H9 (cell line): ENCODE measurements around the gene KRT27. TPM values are rescaled to one million over a fixed set of nuclear protein-coding genes. Genes with fewer than 3 reads are reported as not detected.

Source experiments
- DNase-seq: peaks from one replicate; pipeline ENCODE4 v3.0.0-alpha.2; 2017
- H2AFZ ChIP-seq: one replicate; pipeline ENCODE4 v1.6.1; 2013; ENCODE audit warnings: mild to moderate bottlenecking, low read length, control low read depth, moderate library complexity
- H2AK5ac ChIP-seq: 2 replicates; pipeline ENCODE4 v1.6.1; 2013; ENCODE audit warnings: low read length, control low read depth, mixed read lengths; ENCODE audit not compliant: insufficient read length
- H2BK120ac ChIP-seq: one replicate; pipeline ENCODE4 v1.6.1; 2013; ENCODE audit warnings: low read depth, mild to moderate bottlenecking, low read length, control low read depth, inconsistent platforms; ENCODE audit not compliant: poor library complexity, severe bottlenecking
- H2BK12ac ChIP-seq: 2 replicates; pipeline ENCODE4 v1.6.1; 2013; ENCODE audit warnings: low read length, control low read depth, mixed read lengths, low read depth; ENCODE audit not compliant: insufficient read length
- H2BK15ac ChIP-seq: 2 replicates; pipeline ENCODE4 v1.6.1; 2013; ENCODE audit warnings: low read depth, low read length, control low read depth
- H2BK20ac ChIP-seq: one replicate; pipeline ENCODE4 v1.6.1; 2013; ENCODE audit warnings: low read depth, mild to moderate bottlenecking, low read length, control low read depth, inconsistent platforms; ENCODE audit not compliant: poor library complexity, severe bottlenecking
- H2BK5ac ChIP-seq: 2 replicates; pipeline ENCODE4 v1.6.1; 2013; ENCODE audit warnings: low read length, control low read depth, mixed read lengths; ENCODE audit not compliant: insufficient read length
- H3K14ac ChIP-seq: 2 replicates; pipeline ENCODE4 v1.6.1; 2013; ENCODE audit warnings: low read length, control low read depth; ENCODE audit not compliant: insufficient read depth
- H3K18ac ChIP-seq: 2 replicates; pipeline ENCODE4 v1.6.1; 2013; ENCODE audit warnings: low read depth, mild to moderate bottlenecking, mixed read lengths, low read length, control low read depth; ENCODE audit not compliant: insufficient read length
- H3K23ac ChIP-seq: 2 replicates; pipeline ENCODE4 v1.6.1; 2013; ENCODE audit warnings: low read length, control low read depth, mixed read lengths, low read depth; ENCODE audit not compliant: insufficient read length
- H3K23me2 ChIP-seq: 2 replicates; pipeline ENCODE4 v1.6.1; 2013; ENCODE audit warnings: low read depth, mild to moderate bottlenecking, mixed read lengths, low read length, control low read depth; ENCODE audit not compliant: insufficient read length, poor library complexity, severe bottlenecking
- H3K27ac ChIP-seq: 2 replicates; pipeline ENCODE4 v1.5.1; 2013; ENCODE audit warnings: low read length, control low read depth, mixed read lengths, low read depth; ENCODE audit not compliant: insufficient read length
- H3K27me3 ChIP-seq: 2 replicates; pipeline ENCODE4 v1.6.1; 2013; ENCODE audit warnings: low read length, control low read depth, inconsistent platforms; ENCODE audit not compliant: insufficient read depth
- H3K4ac ChIP-seq: 2 replicates; pipeline ENCODE4 v1.6.1; 2013; ENCODE audit warnings: low read depth, mild to moderate bottlenecking, control low read depth, inconsistent platforms, low read length, moderate library complexity
- H3K4me1 ChIP-seq: 2 replicates; pipeline ENCODE4 v1.6.1; 2013; ENCODE audit warnings: low read length, control low read depth, inconsistent platforms; ENCODE audit not compliant: insufficient read depth
- H3K4me2 ChIP-seq: 2 replicates; pipeline ENCODE4 v1.6.1; 2013; ENCODE audit warnings: low read length, control low read depth, mixed read lengths; ENCODE audit not compliant: insufficient read length, insufficient read depth
- H3K56ac ChIP-seq: 2 replicates; pipeline ENCODE4 v1.6.1; 2013; ENCODE audit warnings: low read depth, mild to moderate bottlenecking, mixed read lengths, low read length, control low read depth; ENCODE audit not compliant: insufficient read length
- H3K79me1 ChIP-seq: 2 replicates; pipeline ENCODE4 v1.6.1; 2013; ENCODE audit warnings: low read depth, mild to moderate bottlenecking, moderate library complexity, low read length, control low read depth, inconsistent platforms; ENCODE audit not compliant: insufficient read depth, poor library complexity, severe bottlenecking
- H3K79me2 ChIP-seq: 2 replicates; pipeline ENCODE4 v1.6.1; 2013; ENCODE audit warnings: low read length, control low read depth, inconsistent platforms; ENCODE audit not compliant: insufficient read depth
- H3K9ac ChIP-seq: 2 replicates; pipeline ENCODE4 v1.6.1; 2013; ENCODE audit warnings: low read length, control low read depth, mixed read lengths; ENCODE audit not compliant: insufficient read length; ENCODE audit errors: extremely low read depth
- H3K9me3 ChIP-seq: one replicate; pipeline ENCODE4 v1.6.1; 2013; ENCODE audit warnings: low read depth, low read length, inconsistent platforms; ENCODE audit not compliant: control insufficient read depth
- H3T11ph ChIP-seq: one replicate; pipeline ENCODE4 v1.6.1; 2013; ENCODE audit warnings: mild to moderate bottlenecking, low read length, control low read depth, inconsistent platforms
- H4K20me1 ChIP-seq: one replicate; pipeline ENCODE4 v1.6.1; 2013; ENCODE audit not compliant: control insufficient read depth, insufficient read length, insufficient read depth
- H4K5ac ChIP-seq: 2 replicates; pipeline ENCODE4 v1.6.1; 2013; ENCODE audit warnings: low read depth, mild to moderate bottlenecking, mixed read lengths, low read length, control low read depth; ENCODE audit not compliant: insufficient read length
- H4K8ac ChIP-seq: replicated peaks from 2 replicates; pipeline ENCODE4 v1.6.1; 2013; ENCODE audit warnings: low read length, control low read depth, mixed read lengths, low read depth; ENCODE audit not compliant: insufficient read length
- H4K91ac ChIP-seq: 2 replicates; pipeline ENCODE4 v1.6.1; 2013; ENCODE audit warnings: low read depth, mild to moderate bottlenecking, moderate library complexity, mixed read lengths, low read length, control low read depth; ENCODE audit not compliant: insufficient read length
- H3K27ac Mint-ChIP-seq, 3 experiments: 2 replicates in 2 of 3; 3 replicates in 1 of 3; pipeline ENCODE4 v1.8.0; 2020 to 2021; ENCODE audit warnings: mixed read lengths in 3 of 3, mild to moderate bottlenecking in 1 of 3, moderate library complexity in 1 of 3
- H3K27me3 Mint-ChIP-seq: 2 replicates; pipeline ENCODE4 v1.8.0; 2021; ENCODE audit warnings: low read depth, mild to moderate bottlenecking, moderate library complexity, mixed read lengths
- H3K36me3 Mint-ChIP-seq, 3 experiments: 2 replicates in 2 of 3; 3 replicates in 1 of 3; pipeline ENCODE4 v1.8.0; 2020 to 2021; ENCODE audit warnings: low read depth in 3 of 3, mixed read lengths in 3 of 3; ENCODE audit not compliant: insufficient read depth in 1 of 3
- H3K4me1 Mint-ChIP-seq, 2 experiments: 2 replicates each; pipeline ENCODE4 v1.8.0; 2020; ENCODE audit warnings: mixed read lengths in 2 of 2
- H3K4me3 Mint-ChIP-seq, 2 experiments: 2 replicates in 1 of 2; 3 replicates in 1 of 2; pipeline ENCODE4 v1.8.0; 2020 to 2021; ENCODE audit warnings: mild to moderate bottlenecking in 2 of 2, mixed read lengths in 2 of 2, moderate library complexity in 1 of 2
- H3K9me3 Mint-ChIP-seq, 2 experiments: 2 replicates in 1 of 2; 3 replicates in 1 of 2; pipeline ENCODE4 v1.8.0; 2020; ENCODE audit warnings: mild to moderate bottlenecking in 2 of 2, mixed read lengths in 2 of 2, moderate library complexity in 1 of 2
- WGBS: extraction: QIAGEN DNeasy Blood & Tissue Kit; methylation state at CpG from one replicate; pipeline ENCODE4 v1.1.7; 2013; ENCODE audit warnings: missing lambda C conversion rate, low lambda C conversion rate, mixed read lengths; ENCODE audit not compliant: insufficient read length; ENCODE audit errors: extremely low coverage; 5-methylcytosine and 5-hydroxymethylcytosine counted together
- total RNA-seq: library from RNA; stranded (reverse); gene quantifications from 2 replicates; pipeline ENCODE4 v1.2.1, GENCODE V29; 2021
- TF ChIP-seq, protein P1 (sequence below): fragments of 200-600 bp; sonication (generic); conservative IDR thresholded peaks from 3 replicates; pipeline ENCODE4 v1.8.0; 2021; ENCODE audit warnings: antibody characterized with exemption, mild to moderate bottlenecking

KRT27 gene
- total RNA-seq, 1 experiment from 2014 or later = not detected

DNA sequence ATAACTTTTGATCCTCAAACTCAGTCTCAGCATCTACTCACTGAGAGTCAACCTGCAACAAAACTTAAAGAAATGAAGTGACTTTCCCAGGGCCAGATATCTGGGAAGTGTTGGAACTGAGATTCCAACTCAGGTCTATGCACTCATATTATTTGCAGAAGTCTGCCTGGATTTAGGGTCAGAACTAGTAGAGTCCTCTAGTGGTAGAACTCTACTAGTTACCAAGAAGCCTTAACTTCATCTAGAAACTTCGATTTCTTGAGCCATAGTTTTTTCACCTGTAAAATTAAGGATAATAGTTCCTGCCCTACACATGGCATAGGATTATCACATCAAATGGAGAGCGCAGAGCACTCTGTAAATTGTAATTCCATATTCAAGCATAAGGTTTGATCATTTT lies 55.4 kb downstream of the KRT27 start:
- H3K14ac ChIP-seq = no peak overlapping the region
- no peaks in the 10 kb centered on the region for H4K20me1 ChIP-seq
- no peaks in the 10 kb centered on the region for H3K9me3 ChIP-seq
- H3K79me2 ChIP-seq = no peaks in the 10 kb centered on the region
- H4K8ac ChIP-seq = no peak overlapping the region
- H2BK15ac ChIP-seq = no peak overlapping the region
- no peak overlapping the region for H2AFZ ChIP-seq
- H3K9ac ChIP-seq = no peak overlapping the region
- Mint-ChIP-seq H3K4me1 (no peaks in the 10 kb centered on the region), H3K27me3 (peaks cover 17% of the 10 kb centered on the region), H3K9me3 (no peaks in the 10 kb centered on the region), H3K27ac (no peak overlapping the region), H3K36me3 (no peaks in the 10 kb centered on the region), H3K4me3 (no peak overlapping the region)
- H4K5ac ChIP-seq = no peak overlapping the region
- H2BK12ac ChIP-seq = no peak overlapping the region
- H3K18ac ChIP-seq = no peak overlapping the region
- no CpG with 5 or more reads among the region's 2 CpGs for WGBS
- TF ChIP-seq, protein P1, sequence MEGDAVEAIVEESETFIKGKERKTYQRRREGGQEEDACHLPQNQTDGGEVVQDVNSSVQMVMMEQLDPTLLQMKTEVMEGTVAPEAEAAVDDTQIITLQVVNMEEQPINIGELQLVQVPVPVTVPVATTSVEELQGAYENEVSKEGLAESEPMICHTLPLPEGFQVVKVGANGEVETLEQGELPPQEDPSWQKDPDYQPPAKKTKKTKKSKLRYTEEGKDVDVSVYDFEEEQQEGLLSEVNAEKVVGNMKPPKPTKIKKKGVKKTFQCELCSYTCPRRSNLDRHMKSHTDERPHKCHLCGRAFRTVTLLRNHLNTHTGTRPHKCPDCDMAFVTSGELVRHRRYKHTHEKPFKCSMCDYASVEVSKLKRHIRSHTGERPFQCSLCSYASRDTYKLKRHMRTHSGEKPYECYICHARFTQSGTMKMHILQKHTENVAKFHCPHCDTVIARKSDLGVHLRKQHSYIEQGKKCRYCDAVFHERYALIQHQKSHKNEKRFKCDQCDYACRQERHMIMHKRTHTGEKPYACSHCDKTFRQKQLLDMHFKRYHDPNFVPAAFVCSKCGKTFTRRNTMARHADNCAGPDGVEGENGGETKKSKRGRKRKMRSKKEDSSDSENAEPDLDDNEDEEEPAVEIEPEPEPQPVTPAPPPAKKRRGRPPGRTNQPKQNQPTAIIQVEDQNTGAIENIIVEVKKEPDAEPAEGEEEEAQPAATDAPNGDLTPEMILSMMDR = peak; percentile 61
- no peaks in the 10 kb centered on the region for H3K27me3 ChIP-seq
- no peaks in the 10 kb centered on the region for H3K79me1 ChIP-seq
- H4K91ac ChIP-seq = no peak overlapping the region
- H2BK20ac ChIP-seq = no peak overlapping the region
- no peak overlapping the region for H3K27ac ChIP-seq
- no peak overlapping the region for H3T11ph ChIP-seq
- no peak overlapping the region for H3K23ac ChIP-seq
- no peak overlapping the region for H3K4me2 ChIP-seq
- no peaks in the 10 kb centered on the region for H3K4me1 ChIP-seq
- H2BK120ac ChIP-seq = no peak overlapping the region
- H2BK5ac ChIP-seq = no peak overlapping the region
- no peak overlapping the region for H2AK5ac ChIP-seq
- DNase-seq = no peak
- H3K4ac ChIP-seq = no peak overlapping the region
- H3K23me2 ChIP-seq = no peaks in the 10 kb centered on the region
- H3K56ac ChIP-seq = no peak overlapping the region

Other genes starting within 250 kb of the KRT27 start
- 0.31 TPM in 1 of 2 replicates, not detected in the other for gene CCR7, start 217.1 kb downstream of the KRT27 start, total RNA-seq
- 122 and 126 TPM in 2 replicates for gene SMARCE1, start 134.7 kb downstream of the KRT27 start, total RNA-seq
- gene KRT222, start 117.4 kb downstream of the KRT27 start, total RNA-seq = 0.13 and 0.18 TPM in 2 replicates
- not detected in 2 replicates for gene KRT24, start 78.8 kb downstream of the KRT27 start, total RNA-seq
- not detected in 2 replicates for gene KRT25, start 27.2 kb downstream of the KRT27 start, total RNA-seq
- gene KRT26, start 10.3 kb downstream of the KRT27 start, total RNA-seq = not detected in 2 replicates
- gene KRT28, start 17.4 kb upstream of the KRT27 start, total RNA-seq = not detected in 2 replicates
- gene KRT10, start 40.1 kb upstream of the KRT27 start, total RNA-seq = 24.0 and 28.4 TPM in 2 replicates
- gene KRT12, start 84.7 kb upstream of the KRT27 start, total RNA-seq = not detected in 2 replicates
- gene KRT20, start 102.7 kb upstream of the KRT27 start, total RNA-seq = not detected in 2 replicates
- gene KRT23, start 155.1 kb upstream of the KRT27 start, total RNA-seq = not detected in 2 replicates
- gene KRT39, start 184.4 kb upstream of the KRT27 start, total RNA-seq = not detected in 2 replicates
- not detected in 2 replicates for gene KRT40, start 201.8 kb upstream of the KRT27 start, total RNA-seq
- gene KRTAP3-3, start 211.6 kb upstream of the KRT27 start, total RNA-seq = not detected in 2 replicates
- gene KRTAP3-2, start 217.4 kb upstream of the KRT27 start, total RNA-seq = not detected in 2 replicates
- not detected in 2 replicates for gene KRTAP3-1, start 226.6 kb upstream of the KRT27 start, total RNA-seq
- gene KRTAP1-5, start 244.7 kb upstream of the KRT27 start, total RNA-seq = not detected in 2 replicates
- gene KRTAP1-4, start 247.6 kb upstream of the KRT27 start, total RNA-seq = not detected in 2 replicates